ENCODE measurements around the gene SLC35F3.

Gene SLC35F3

DNA sequence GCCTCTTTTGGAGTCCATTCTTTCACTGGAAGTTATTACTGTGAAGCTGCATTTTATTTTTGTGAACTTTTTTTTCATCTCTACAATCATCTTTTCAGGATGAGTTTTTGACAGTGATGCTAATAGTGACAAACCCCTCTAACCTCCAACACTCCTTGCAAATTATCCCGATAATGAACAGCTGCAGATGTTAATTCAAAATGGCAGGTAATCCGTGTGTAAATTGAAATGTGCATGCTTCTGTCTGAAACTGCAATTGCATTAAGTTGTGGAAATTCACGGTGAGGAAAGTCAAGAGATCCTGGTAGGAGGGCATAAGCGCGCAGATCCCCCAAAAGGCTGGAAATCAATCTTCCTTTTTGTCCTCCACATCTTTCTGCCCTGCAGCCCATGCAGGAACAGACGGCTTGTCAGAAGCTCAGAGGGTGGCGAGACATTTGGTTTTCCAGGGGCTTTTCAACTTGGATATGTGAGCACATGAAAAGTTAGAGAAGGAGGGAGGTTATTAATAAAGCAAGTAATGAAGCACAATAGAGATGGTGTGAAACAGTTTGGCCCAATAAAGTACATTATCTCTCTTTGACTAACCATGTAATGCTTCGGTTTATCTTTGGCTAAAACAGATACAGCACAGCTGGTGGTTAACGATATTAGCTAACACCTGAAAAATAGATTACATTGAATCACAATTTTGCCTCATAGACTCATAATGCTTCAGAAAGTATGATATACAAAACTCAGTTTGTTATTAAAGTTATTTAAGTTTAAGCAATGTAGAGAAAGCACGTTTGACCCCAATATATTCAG is 325.3 kb downstream of the SLC35F3 start:
- Histone ChIP-seq H3K4me2 (ENCODE audit: low read length) (no peak overlapping the region), H4K20me1 (ENCODE audit: control insufficient read depth, insufficient read depth, low read depth, low read length) (no peaks in the 10 kb centered on the region)
- TF ChIP-seq EZH2phosphoT487 (IDR thresholded peaks at IDR 0.05; ENCODE audit: borderline replicate concordance, low read length): no peak
- TF ChIP-seq, protein P1, sequence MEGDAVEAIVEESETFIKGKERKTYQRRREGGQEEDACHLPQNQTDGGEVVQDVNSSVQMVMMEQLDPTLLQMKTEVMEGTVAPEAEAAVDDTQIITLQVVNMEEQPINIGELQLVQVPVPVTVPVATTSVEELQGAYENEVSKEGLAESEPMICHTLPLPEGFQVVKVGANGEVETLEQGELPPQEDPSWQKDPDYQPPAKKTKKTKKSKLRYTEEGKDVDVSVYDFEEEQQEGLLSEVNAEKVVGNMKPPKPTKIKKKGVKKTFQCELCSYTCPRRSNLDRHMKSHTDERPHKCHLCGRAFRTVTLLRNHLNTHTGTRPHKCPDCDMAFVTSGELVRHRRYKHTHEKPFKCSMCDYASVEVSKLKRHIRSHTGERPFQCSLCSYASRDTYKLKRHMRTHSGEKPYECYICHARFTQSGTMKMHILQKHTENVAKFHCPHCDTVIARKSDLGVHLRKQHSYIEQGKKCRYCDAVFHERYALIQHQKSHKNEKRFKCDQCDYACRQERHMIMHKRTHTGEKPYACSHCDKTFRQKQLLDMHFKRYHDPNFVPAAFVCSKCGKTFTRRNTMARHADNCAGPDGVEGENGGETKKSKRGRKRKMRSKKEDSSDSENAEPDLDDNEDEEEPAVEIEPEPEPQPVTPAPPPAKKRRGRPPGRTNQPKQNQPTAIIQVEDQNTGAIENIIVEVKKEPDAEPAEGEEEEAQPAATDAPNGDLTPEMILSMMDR (IDR thresholded peaks at IDR 0.05; ENCODE audit: low read depth, low read length, poor library complexity, severe bottlenecking): no peak

DNA sequence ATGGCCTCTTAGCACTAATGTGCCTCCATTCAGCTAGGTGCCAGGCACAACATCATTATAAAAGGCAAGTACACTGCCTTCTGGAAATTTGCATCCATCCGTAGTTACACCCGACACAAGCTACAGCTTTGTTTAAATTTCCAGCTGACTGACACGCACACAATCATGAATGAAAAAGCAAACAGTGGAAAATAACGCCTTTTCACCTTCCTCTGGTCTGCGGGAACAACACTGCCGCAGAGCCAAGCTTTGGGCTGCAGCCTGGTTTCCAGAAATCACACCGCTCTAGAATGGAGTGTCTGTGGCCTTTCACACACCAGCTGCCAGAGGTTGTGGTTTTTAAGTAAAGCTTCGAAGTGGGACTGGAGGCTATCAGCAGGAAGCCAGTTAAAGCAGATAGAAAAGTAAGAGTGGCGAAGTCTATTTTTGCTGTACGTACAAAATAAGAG is 326.0 kb downstream of the SLC35F3 start:
- H3K27ac ChIP-seq (ENCODE audit: low read depth, low read length): no peak overlapping the region
- H4K20me1 ChIP-seq (ENCODE audit: control insufficient read depth, insufficient read depth, low read depth, low read length): no peaks in the 10 kb centered on the region
- H3K79me2 ChIP-seq (ENCODE audit: control insufficient read depth, low read length): no peaks in the 10 kb centered on the region
- TF ChIP-seq, protein P1 (IDR thresholded peaks at IDR 0.05; ENCODE audit: low read depth, low read length, poor library complexity, severe bottlenecking): no peak
- TF ChIP-seq EZH2phosphoT487 (IDR thresholded peaks at IDR 0.05; ENCODE audit: borderline replicate concordance, low read length): no peak
- no peaks in the 10 kb centered on the region for H3F3A ChIP-seq (ENCODE audit: control insufficient read depth, insufficient read depth)
- no peak overlapping the region for H3K4me2 ChIP-seq (ENCODE audit: low read length)
- H3K27me3 ChIP-seq (ENCODE audit: control insufficient read depth, low read length): peaks cover 4% of the 10 kb centered on the region; the same call in 1 of the 2 replicates
- H3K9me3 ChIP-seq (ENCODE audit: control insufficient read depth, insufficient read depth, low read length): no peaks in the 10 kb centered on the region
- H3K4me1 ChIP-seq (ENCODE audit: control insufficient read depth, low read length): no peaks in the 10 kb centered on the region
- no peak overlapping the region for H3K4me3 ChIP-seq (ENCODE audit: low read length)
- no peaks in the 10 kb centered on the region for H3K36me3 ChIP-seq (ENCODE audit: control insufficient read depth, low read length)
- H3K9me2 ChIP-seq (replicated peaks; ENCODE audit: control insufficient read depth, low read length): no peaks in the 10 kb centered on the region

More for the DNA sequence above, 325.3 kb downstream of the SLC35F3 start:
- Histone ChIP-seq H3K4me1 (ENCODE audit: control insufficient read depth, low read length) (no peaks in the 10 kb centered on the region), H3K9me3 (ENCODE audit: control insufficient read depth, insufficient read depth, low read length) (no peaks in the 10 kb centered on the region), H3K27me3 (ENCODE audit: control insufficient read depth, low read length) (peaks cover 4% of the 10 kb centered on the region; the same call in 1 of the 2 replicates), H3K9me2 (replicated peaks; ENCODE audit: control insufficient read depth, low read length) (no peaks in the 10 kb centered on the region), H3K4me3 (ENCODE audit: low read length) (no peak overlapping the region), H3K36me3 (ENCODE audit: control insufficient read depth, low read length) (no peaks in the 10 kb centered on the region), H3K27ac (ENCODE audit: low read depth, low read length) (no peak overlapping the region), H3K79me2 (ENCODE audit: control insufficient read depth, low read length) (no peaks in the 10 kb centered on the region), H3F3A (ENCODE audit: control insufficient read depth, insufficient read depth) (no peaks in the 10 kb centered on the region)

DNA sequence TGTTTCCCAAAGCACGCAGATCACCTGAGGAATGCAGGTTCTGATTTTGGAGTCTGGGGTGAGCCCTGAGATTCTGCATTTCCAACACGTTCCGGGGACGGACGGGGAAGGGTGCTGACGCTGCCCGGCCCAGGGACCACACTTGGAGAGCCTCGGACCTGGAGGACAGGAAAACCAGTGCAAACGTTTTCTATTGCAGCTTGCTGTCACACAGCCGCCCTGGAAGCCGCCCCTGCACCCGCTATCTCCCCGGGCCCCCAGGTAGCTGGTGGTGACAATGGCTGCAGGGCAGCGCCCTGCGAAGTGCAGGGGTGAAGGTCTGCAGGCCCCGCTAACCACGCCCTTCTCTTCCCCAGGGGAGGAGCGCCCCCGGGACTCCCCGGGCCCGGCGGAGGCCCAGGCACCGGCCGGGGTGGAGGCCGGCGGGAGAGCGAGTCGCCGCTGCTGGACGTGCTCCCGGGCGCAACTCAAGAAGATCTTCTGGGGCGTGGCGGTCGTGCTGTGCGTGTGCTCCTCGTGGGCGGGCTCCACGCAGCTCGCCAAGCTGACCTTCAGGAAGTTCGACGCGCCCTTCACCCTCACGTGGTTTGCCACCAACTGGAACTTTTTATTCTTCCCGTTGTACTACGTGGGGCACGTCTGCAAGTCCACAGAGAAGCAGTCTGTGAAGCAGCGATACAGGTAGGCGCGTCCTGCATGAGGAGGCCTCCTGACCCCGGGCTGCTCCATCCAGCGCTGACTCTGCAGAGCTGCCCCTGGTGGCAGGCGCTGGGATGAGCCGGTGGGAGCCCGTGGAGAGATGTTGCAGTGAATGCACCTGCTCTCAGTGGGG is 326.8 kb downstream of the SLC35F3 start:
- Histone ChIP-seq H3K27ac (ENCODE audit: low read depth, low read length) (no peak overlapping the region), H3K36me3 (ENCODE audit: control insufficient read depth, low read length) (no peaks in the 10 kb centered on the region), H3K4me1 (ENCODE audit: control insufficient read depth, low read length) (no peaks in the 10 kb centered on the region), H3K79me2 (ENCODE audit: control insufficient read depth, low read length) (no peaks in the 10 kb centered on the region), H3K4me2 (ENCODE audit: low read length) (no peak overlapping the region), H3F3A (ENCODE audit: control insufficient read depth, insufficient read depth) (no peaks in the 10 kb centered on the region), H3K27me3 (ENCODE audit: control insufficient read depth, low read length) (peaks cover 4% of the 10 kb centered on the region; the same call in 1 of the 2 replicates), H3K9me3 (ENCODE audit: control insufficient read depth, insufficient read depth, low read length) (no peaks in the 10 kb centered on the region), H4K20me1 (ENCODE audit: control insufficient read depth, insufficient read depth, low read depth, low read length) (no peaks in the 10 kb centered on the region), H3K4me3 (ENCODE audit: low read length) (no peak overlapping the region), H3K9me2 (replicated peaks; ENCODE audit: control insufficient read depth, low read length) (no peaks in the 10 kb centered on the region)
- no peak for TF ChIP-seq EZH2phosphoT487 (IDR thresholded peaks at IDR 0.05; ENCODE audit: borderline replicate concordance, low read length)
- TF ChIP-seq, protein P1 (IDR thresholded peaks at IDR 0.05; ENCODE audit: low read depth, low read length, poor library complexity, severe bottlenecking): no peak
